ENCODE data around the gene TECR.
A peak's percentile ranks its signal among the peaks of the same experiment; 100 is the strongest.
"Not testable (repeated sequence)": the region's sequence is repeated elsewhere in the genome, so short reads cannot be mapped to it uniquely, and the experiment has no call there.

Gene TECR

GRCh38 chr19:14540741-14541525, 11.5 kb downstream of the TECR start:
- no peak for DNase-seq

- DNase-seq = not testable (repeated sequence)
Observed at GRCh38 chr19:14541979-14542378, 12.6 kb downstream of the TECR start.

DNA sequence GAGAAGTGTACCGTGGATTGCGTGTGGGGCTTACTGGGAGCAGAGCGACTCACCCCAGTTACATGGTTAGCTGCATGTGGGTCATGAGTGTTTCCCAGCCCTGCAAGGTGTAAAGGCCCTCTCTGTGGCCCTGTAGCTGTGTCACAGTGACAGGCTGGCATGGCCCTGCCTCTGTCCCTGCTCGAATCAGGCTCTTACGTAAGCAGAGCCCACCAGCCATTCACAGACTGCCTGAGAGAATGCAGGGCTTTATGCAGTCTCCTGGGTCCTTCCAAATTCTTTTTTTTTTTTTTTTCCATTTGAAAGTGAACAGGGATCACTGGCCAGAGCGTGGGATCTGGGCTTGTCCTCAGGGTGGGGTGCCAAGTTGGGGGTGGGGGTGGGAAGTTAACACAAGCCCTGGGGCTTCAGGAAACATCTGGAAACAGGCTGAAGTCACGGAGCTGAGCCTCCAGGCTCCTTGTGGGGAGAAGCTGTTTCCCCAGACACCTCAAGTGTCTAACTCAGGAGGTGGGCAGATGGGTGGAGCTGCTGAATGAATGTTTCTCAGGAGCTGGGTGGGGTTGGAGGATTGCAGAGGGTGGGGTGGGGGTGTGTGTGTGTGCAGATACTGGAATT, 13.4 kb downstream of the TECR start:
- no peak for DNase-seq

DNA sequence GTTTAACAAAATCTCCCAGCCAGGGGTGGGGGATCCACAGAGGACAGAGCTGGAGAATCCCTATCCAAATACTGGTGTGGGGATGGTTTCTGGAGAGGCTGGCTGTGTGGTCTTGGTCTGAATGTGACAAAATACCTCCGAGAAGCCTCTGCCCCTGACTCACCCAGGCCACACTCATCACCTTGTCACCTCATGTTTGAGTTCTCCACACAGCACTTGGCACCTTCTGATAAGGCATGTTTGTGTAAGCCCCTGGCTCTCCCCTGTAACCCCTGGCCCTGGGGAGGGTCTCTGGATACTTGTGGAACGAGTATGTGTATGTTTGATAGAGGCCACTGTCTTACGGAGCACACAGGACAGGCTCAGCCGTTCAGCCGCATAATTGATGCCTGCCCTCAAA, 14.7 kb downstream of the TECR start:
- no peak for DNase-seq

GRCh38 chr19:14544977-14545715, 15.8 kb downstream of the TECR start:
- DNase-seq = no peak

- DNase-seq = no peak
Observed at GRCh38 chr19:14545716-14546082, 16.3 kb downstream of the TECR start.

DNA sequence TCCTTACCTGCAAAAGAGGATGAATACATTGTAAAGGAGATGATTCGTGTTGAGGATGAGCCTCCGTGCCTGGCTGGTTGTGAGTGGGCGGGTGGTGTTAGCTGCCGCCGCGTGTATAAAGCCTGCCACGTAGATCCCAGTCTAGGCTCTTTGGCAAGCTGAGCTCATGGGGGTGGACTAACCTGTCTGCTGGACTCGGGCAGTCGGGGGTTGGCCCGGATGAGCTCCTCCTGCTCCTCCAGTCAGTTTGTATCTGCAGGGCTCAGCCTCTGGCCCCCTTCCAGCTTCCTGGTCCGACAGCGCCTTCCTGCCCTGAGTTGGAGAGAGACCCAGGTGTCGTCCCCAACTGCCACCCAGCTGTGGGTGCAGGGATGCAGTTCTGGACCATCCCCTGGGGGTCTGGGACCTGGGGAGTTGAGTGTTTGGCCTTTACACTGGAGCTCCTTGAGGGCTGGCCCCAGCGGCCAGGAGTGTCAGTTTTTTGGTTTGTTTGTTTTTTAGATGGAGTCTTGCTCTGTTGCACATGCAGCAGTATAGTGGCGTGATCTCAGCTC, 20.9 kb downstream of the TECR start:
- DNase-seq = no peak

GRCh38 chr19:14551134-14552005, 22.0 kb downstream of the TECR start:
- not testable (repeated sequence) for DNase-seq

GRCh38 chr19:14552006-14552360, 22.6 kb downstream of the TECR start:
- not testable (repeated sequence) for DNase-seq

DNA sequence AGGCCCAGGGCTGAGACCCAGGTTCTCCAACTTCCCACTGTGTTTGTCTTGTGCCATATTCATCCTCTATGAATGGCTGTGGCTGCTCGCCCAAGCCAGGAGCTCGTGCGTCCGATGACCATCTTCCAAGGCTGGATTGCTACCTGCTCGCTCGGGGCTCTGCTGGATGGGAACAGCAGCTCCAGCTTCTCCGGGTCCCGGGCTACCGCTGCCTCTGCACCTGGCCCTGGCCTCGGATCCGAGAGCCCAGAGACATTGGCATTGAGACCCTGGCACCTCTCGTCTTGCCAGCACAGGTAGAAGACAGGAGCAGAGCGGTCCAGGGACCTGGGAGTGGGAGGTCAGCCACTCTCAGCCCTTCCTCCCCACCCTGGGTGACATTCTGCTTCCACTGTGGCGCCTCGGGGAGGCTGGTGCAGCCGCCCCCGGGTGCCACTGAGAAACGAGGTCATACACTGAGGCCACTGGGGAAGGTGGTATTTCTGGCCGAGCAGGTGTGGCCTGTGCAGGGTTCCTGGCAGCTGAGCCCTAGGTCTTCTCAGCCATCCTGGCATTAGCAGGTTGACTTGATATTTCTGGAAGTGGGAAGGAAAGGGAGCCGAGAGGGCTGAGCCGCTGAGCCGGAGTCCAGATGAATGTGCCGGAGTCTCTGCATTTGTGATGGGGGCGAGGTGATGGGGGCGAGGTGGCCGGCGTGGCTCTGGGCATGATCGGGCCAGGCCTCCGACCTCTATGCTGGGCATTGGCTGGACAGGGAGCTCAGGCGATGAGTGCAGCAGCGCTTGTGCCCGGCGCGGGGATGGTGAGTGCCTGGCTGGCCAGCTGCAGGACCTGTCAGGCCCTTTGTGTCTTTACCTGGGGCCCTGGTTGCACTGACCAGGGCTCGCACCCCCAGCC, 23.9 kb downstream of the TECR start:
- DNase-seq = no peak

DNA sequence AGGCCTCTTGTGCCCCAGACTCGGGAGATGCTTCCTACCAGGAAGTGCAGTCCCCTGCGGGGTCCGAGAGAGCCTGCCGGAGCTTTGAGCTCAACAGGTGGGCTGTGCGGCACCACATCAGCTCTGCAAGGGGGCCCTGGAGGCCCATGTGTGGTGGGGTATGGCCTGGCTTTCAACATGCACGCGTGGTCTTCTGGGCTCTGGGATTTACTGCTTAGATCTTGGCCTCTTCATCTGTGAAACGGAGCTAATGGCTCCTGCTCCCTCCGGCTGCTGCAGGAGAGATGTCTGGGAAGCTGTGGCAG, 24.5 kb downstream of the TECR start:
- DNase-seq = no peak

DNA sequence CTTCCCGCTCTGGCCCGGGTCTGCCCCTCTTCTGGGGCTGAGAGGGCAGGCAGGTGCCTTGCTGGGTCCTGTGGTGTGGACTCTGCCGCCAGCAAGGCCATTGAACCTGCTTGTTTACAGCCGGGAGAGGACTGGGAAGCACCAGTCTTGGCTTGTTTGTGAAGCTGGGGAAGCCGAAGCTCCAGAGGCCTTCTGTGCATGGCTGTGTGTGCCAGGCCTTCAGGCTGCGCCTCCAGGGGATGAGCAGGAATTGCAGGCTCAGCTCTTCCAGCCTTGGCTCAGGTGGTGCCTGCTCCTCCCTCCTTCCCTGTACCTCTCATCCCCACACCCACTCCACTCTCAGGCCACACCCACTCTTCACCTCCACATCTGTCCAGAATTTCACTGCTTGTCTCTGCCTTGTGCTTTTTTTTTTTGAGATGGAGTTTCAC, 25.0 kb downstream of the TECR start:
- DNase-seq = no peak

GRCh38 chr19:14555918-14556661, 26.7 kb downstream of the TECR start:
- DNase-seq = peak; percentile 19

GRCh38 chr19:14556662-14557188, 27.3 kb downstream of the TECR start:
- DNase-seq = peak; percentile 39

DNA sequence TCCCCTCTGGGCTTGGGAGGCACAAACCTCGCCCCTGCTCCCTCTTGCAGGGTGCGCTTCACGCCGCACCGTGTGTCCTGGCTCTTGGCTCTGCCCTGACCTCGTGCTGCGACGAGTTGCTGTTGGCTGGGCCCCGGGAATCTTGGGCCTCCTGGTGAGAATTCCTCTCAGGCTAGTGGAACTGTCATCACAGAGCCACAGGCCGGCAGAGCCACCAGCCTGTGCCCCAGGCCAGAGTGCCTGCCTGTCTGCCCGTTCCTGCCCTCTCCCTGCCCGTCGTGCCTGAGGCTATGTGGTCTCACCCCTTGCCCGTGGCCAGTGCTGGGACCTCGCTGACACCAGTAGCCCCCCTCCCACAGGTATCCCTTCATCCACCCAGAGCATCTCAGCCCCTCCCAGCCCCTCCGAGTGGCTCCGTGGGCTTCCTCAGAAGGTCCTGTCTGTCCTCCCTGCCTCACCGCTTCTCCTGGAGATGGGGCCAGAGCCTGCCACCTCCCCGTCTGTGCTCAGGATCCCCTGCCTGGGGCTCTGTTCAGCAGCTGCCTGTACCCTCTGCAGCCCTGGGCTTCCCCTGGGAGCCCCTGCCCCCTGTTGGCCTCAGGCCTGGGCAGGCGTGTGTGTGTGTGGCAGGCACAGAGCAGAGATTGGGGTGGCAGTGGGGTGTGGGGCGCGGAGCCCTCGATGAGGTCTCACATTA, 29.1 kb downstream of the TECR start:
- DNase-seq = no peak

GRCh38 chr19:14559916-14560775, 30.8 kb downstream of the TECR start:
- DNase-seq = no peak

- DNase-seq = no peak
Observed at GRCh38 chr19:14560776-14561108, 31.3 kb downstream of the TECR start.

DNA sequence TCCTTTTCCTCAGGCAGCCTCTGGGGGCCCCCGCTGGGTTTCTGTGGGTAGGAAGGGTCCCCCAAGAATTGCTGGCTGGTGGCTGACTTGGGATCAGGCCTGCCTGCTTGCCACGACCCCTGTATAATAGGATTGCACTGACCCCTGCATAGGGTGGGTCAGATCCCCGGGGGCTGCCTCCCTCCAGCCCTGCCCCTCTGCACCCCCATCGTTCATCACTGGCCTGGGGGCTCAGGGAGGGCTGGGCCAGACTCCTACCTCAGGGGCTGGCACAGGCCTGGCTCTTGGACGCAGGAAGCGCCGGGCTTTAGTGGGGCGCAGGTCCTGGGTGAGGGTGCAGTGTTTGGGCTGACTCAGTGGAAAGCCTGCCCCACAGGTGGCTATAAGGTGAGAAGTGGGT, 31.9 kb downstream of the TECR start:
- DNase-seq = no peak

DNA sequence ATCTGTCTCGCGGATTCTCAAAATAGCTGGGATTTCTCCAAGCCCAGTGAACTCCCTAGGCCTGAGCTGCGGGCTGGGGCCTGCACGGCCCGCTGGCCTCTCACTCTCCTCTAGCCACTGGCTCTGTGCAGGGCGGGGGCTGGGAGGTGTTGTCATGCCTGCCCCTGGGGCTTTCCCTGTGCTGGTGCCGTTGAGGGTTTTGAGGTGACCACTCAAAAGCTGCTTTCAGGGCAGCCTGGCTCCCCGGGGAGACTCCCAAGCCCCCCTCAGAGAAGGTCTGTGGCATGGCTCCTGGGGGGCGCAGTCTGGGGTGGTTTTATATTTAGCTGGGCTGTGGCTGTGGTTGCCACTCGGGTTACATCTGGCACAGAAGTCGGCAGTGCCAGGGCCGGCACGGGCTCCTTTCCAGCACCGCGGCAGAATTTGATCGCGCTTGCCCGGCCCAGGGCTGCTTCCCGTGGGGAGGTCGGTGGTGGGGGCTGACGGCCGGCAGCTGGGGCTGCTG, 32.5 kb downstream of the TECR start:
- DNase-seq = no peak

Data from NCI-H226 (cell line).